Measurements from ENCODE around the gene HAUS7.

Gene HAUS7

GRCh38 chrX:153469811-153470410 is 465 bp downstream of the HAUS7 start:
- TF ChIP-seq CTCF (conservative IDR thresholded peaks at IDR 0.05): no peak
- peak; percentile 44; the same call in 1 of the 2 replicates for TF ChIP-seq ZFX (IDR thresholded peaks at IDR 0.05)
- H3K27ac ChIP-seq: peak overlapping the region; percentile 81

DNA sequence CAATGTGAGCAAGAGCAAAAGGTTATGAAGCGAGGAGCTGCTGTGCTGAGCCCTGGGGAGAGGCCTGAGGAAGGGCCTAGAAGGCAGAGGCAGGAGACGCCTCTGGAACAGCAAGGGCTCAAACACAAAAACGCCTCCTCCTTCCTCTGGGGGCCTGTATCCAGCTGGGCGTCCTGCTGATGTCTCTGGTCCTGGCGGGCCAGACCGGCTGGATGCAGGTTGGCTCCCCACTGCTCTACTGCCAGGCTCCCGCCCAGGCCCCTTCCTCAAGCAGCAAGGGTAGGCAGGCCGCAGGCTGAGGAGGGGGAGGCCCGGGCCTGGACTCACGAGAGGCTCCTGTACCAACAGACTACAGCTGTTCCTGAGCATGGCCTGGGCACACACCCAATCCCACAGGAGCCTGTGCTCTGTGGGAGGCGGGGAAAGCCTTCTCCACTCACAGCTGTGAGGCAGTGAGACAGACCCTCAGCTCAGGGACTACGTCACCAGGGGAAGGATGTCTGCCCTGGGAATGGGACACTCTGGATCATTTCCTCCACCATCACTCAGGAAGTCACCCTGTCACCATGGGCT is 2.3 kb downstream of the HAUS7 start:
- TF ChIP-seq ZFX (IDR thresholded peaks at IDR 0.05): no peak
- no peak for TF ChIP-seq CTCF (conservative IDR thresholded peaks at IDR 0.05)
- no peak overlapping the region for H3K27ac ChIP-seq

- TF ChIP-seq ZFX (IDR thresholded peaks at IDR 0.05): no peak
- TF ChIP-seq CTCF (conservative IDR thresholded peaks at IDR 0.05): no peak
- H3K27ac ChIP-seq: no peak overlapping the region
These were observed 4.5 kb downstream of the HAUS7 start for GRCh38 chrX:153465691-153466380.

DNA sequence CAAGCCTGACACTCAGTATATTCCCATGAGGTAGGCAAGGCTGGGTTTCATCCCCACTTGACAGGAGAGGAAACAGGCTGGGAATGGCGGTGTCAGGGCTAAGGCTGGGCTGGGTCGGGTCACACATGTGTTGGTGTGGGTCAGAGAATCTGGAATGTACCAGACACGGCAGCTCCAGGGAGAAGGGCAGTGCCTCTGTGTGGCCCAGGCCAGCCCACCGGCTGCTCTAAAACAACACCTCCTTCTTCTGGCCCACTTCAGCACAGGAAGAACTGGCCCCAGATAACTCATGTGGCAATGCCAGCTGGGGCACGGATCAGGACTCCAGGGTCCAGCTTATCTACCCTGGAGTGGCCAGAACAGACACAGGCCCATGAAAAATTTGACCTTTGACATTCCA is 6.3 kb downstream of the HAUS7 start:
- H3K27ac ChIP-seq: no peak overlapping the region
- TF ChIP-seq ZFX (IDR thresholded peaks at IDR 0.05): no peak
- TF ChIP-seq CTCF (conservative IDR thresholded peaks at IDR 0.05): no peak

- no peak for TF ChIP-seq CTCF (conservative IDR thresholded peaks at IDR 0.05)
- no peak for TF ChIP-seq ZFX (IDR thresholded peaks at IDR 0.05)
- no peak overlapping the region for H3K27ac ChIP-seq
These were observed 6.8 kb downstream of the HAUS7 start for GRCh38 chrX:153463556-153463955.

DNA sequence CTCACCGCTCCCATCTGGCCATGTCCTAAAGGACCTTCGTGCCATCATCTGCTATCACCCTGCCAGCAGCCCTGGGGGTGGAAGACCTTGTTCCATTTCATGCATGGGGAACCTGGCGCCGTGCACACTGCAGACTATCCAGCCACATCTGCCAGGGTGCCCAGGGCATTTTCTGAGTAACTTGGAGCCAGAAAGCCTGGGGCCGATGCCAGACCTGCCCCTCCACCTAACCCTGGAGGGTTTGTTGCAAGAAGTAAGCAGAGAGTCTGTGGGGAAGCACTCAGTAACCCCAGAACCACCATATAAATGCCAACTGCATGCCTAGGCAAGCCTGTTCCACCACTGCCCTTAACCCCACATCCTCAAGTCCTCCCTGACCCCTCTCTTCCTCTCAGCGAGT is 7.3 kb downstream of the HAUS7 start:
- H3K27ac ChIP-seq: no peak overlapping the region
- TF ChIP-seq ZFX (IDR thresholded peaks at IDR 0.05) (no peak), CTCF (conservative IDR thresholded peaks at IDR 0.05) (no peak)

- H3K27ac ChIP-seq: no peak overlapping the region
- TF ChIP-seq CTCF (conservative IDR thresholded peaks at IDR 0.05) (no peak), ZFX (IDR thresholded peaks at IDR 0.05) (no peak)
These were observed 8.1 kb downstream of the HAUS7 start for GRCh38 chrX:153462291-153462690.

Data from C4-2B (cell line).